NOMO-1 treated with DMSO at 0.1 percent for 48 hours (cell line): ENCODE measurements around the gene CLCF1.
A peak's percentile ranks its signal among the peaks of the same experiment; 100 is the strongest.

Experiments used
- DNase-seq: peaks from one replicate; lab custom pipeline; 2025; ENCODE audit not compliant: unreplicated experiment; lab: John Stamatoyannopoulos, UW

CLCF1 gene

GRCh38 chr11:67372993-67373647, at the start of gene CLCF1:
CLCF1 (minus strand) TSS chr11:67373598; CDS start chr11:67373539, 59 bp downstream.
- DNase-seq = peak; percentile 36

- no peak for DNase-seq
Measured at GRCh38 chr11:67422891-67423290, 49.5 kb upstream of the CLCF1 start.

DNA sequence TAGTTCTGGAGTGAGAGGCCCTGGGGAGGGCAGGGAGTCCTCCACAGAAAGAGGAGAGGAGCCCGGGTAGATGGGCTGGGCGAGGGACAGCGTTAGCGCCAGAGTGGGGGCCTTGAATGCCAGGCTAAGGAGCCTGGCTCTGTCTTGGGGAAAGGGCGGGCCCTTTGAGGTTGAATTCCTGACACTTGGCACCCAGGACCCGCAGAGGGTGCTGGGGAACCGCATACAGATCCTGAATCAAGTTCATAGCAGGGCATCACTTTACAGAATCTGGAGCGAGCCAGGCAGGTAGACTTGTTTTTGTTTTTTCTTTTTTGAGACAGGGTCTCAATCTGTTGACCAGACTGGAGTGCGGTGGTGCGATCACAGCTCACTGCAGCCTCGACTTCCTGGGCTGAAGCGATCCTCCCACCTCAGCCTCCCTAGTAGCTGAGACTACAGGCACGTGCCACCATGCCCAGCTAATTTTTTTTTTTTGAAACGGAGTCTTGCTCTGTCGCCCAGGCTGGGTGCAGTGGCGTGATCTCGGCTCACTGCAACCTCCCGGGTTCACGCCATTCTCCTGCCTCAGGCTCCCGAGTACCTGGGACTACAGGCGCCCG, 48.1 kb upstream of the CLCF1 start:
- no peak for DNase-seq

DNA sequence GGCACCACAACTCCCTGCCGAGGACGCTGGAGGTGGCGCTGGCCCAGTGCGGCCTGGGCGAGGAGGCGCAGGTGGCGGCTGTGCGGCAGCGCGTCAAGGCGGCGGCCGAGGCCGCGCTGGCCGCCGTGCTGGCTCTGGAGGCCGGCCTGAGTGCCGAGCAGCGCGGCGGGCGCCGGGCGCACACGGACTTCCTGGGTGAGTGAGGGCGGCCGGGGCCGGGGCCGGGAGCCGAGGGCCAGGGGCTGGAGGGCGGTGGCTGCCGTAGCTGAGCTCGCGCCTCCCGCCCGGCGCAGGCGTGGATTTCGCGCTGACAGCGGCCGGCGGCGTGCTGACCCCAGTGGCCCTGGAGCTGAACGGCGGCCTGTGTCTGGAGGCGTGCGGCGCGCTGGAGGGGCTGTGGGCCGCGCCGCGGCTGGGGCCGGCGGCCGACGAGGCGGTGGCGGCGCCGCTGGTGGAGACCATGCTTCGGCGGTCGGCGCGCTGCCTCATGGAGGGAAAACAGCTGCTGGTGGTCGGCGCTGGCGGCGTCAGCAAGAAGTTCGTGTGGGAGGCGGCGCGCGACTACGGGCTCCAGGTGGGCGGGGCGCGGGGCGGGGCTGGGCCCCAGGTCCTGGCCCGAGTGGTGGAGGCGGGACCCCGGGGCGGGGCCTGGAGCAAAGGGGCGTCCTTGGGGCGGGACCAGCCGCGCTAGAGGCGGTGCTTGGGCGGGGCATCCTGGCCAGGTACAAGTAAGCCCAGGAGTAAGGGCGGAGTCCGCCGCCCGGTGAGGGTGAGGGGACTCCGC, 47.4 kb upstream of the CLCF1 start:
- peak; percentile 81 for DNase-seq

DNA sequence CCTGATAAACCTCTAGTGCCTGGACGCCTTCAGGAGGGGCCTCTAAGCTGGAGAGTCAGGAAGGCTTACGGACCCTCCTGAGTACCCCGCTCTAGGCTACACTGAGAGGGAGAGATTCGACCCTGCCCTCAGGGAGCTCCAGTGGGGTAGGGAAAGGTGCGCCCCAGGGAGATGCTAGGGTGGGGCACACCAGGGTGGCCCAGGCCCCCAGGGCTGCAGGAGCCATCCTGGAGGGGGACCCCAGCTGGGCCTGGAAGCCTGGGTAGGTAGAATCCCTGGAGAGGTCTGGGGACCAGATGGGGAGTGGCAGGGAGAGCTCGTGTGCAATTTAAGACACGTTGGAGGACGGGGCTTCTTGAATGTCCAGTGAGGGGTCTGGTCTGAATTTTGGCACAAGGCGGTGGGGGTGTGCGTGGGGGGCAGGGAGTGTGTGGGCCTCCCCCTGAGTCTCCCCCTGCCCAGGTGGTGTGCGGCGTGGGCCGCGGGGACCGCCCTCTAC, 46.8 kb upstream of the CLCF1 start:
- DNase-seq = no peak

DNA sequence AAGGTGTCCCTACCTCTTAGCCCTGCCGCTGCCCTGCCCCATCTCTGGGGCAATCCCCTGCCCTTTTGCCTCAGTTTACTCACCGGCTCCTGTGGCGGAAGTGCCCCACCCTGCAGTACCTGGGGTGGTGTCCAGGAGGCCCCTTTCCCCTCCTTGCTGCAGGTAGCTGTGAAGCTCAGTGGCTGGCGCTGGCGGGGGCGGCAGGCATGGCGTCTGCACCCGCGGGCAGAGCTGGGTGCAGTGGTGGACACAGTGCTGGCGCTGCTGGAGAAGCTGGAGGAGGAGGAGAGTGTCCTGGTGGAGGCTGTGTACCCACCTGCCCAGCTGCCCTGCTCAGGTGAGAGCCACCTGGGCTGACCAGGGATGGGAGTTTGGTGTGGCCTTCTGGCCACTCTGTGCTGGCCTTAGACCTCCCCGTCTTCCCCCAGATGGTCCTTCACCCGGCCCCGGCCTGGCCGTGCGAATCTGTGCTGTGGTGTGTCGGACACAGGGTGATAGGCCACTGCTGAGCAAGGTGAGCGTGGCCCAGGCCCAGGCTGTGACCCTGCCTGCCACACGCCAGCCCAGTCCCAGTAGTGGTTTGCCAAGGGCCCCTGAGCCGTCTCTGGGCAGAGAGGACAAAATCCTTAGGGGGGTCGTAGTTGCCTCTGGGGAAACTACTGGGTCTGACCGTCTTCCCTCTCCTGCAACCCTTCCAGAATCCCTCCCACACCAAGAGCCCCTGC, 46.1 kb upstream of the CLCF1 start:
- no peak for DNase-seq

- DNase-seq = peak; percentile 27
Measured at GRCh38 chr11:67418476-67419281, 45.3 kb upstream of the CLCF1 start.

- no peak for DNase-seq
Measured at GRCh38 chr11:67417425-67417824, 44.0 kb upstream of the CLCF1 start.

DNA sequence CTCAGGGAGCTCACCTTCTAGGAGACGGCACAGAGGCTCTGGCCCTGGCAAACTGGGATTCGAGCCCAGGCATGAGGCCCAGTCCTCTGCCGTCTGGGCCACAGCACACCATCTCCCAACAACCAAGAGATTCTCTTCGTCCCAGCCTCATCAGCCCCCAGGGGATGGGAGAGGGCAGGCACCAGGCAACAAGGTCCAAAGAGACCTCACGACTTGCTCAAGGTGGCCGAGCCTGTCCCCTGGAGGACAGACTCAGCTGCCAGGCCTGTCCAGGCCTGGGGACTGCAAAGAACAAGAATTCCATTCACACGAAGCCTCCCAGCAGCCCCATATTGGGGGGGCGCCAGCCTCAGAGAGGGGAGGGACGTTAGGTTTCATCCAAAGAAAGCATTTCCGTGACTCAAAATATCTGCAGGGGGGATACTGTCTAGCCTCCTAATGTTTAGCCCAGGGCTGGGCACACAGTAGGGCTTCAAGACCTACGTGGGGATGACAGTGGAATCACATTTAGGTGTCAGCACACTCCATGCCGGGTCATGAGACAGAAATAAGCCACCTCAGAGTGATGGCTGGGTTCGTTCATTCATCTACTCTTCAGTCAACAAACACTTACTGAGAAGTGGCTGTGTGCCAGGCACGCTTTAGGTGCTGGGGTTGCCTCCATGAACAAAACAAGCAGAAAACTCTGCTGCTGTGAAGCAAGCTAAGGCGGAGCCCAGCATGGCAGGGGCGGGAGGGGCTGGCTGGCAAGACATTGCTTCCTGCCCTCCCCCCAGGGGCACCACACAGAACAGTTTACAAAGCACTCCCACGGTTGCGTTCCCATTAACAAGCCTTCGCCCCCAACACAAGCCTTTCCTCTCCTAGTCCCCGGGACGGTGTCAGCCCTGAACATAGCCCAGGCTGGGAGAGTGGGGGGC, 43.3 kb upstream of the CLCF1 start:
- no peak for DNase-seq

- DNase-seq = no peak
Measured at GRCh38 chr11:67415501-67416304, 42.3 kb upstream of the CLCF1 start, which contains the start of gene CARNS1. CARNS1 (plus strand) TSS chr11:67415678; CDS start chr11:67416200, 522 bp downstream.

DNA sequence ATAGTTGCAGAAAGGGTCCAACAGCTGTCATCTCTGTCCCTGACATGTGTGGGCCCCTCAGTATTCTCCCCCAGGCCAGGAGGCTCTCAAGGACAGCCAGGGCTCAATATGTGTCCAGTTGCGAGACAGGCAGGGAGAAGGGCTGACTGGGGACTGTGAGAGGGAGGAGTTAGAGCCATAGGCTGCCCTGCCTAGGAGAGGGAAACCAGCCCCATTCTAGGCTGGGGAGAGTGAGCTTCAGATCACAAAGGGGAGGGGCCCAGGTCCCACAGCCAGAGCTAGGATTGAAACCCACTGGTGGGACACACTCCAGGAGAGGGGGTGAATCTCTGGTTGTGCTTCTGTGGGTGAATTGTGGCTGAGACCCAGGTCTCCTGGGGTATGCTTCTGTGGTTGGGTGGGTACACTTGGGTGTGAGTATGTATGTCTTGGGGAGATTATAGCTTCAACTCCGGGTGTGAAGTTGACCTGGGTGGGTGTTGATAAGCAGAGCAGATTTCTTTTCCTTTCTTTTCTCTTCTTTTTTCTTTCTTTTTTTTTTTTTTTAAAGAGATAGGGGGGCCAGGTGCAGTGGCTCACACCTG, 40.0 kb upstream of the CLCF1 start:
- no peak for DNase-seq

GRCh38 chr11:67412495-67413179, 39.2 kb upstream of the CLCF1 start:
- no peak for DNase-seq

DNA sequence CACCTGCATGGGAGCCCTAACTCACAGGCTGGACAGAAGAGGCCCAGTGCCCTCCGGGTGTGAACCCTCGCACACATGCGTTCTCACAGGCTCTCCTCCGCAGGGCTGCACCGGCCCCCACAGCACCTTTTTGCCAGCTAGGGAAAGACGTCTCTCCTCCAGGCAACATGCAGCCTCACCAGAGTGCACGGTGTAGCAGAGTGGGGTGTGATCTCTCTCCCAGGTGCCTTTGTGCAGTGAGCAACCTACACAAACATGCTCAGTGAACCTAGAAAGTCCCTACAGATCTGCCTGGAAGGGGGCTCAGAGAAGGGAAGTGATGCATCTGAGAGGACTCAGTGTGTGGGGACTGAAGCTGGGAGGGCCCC, 38.4 kb upstream of the CLCF1 start:
- DNase-seq = no peak

DNA sequence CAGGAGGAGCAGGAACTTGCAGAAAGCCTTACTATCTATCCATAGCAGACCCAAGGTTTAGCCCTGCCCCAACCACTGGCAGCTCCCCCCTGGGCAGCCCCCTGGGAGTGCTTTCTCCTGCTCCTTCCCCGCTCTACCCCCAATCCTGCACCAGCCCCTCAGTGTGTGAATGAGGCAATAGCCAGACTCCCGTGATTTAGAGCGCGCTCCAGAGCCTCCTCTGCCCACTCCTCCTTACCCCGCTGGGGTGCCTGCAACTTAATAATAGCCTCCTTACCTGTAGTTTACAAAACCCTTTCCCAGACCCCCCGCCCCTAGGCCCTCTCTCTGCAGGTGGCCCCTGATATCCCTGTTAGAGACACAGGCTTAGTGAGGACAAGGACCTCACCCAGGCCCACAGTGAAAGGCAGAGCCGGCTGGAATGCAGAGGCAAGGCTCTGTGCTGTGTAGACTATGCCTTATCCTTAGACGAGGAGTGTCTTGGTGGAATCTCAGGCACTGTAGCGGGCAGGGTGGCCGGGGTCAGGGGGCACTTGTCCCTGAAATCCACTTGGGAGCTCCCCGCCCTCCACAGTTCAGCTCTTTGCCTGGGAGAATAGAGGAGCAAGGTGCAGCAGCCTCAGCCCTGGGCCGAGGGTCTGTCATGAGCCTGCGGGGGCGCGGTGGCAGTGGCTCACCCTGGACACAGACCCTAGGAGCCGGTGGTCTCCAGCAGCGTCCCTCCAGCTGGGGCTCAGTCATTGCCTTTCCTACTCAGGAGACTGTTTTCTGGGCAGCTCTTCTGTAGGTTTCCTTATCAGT, 37.8 kb upstream of the CLCF1 start:
- no peak for DNase-seq

DNA sequence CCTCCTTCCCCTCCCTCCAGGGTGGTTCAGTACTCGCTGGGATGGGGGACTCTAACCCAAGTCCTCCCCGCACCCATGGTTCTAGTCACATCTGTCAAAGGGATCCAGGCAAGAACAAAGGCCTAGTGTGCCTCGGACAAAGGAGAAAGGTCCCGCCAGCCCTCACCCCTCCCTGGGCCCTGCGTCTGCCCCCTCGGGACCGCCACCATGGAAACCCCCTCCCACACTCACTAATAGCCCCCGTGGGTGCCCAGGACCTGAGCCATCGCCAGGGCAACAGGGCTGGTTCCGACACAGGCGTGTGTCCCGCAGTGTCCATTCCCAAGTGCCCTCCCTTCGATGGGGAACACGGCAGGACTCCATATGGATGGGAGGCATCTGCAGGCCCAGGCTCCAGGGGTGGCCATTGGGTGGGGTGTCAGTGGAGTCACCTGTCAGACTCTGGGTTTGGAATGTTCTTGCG, 37.0 kb upstream of the CLCF1 start:
- DNase-seq = no peak

- DNase-seq = no peak
Measured at GRCh38 chr11:67409781-67410368, 36.5 kb upstream of the CLCF1 start.
